Stimulated activated CD4-positive, alpha-beta T cell treated with anti-CD3 and anti-CD28 coated beads, Interleukin-4, amount 100 ng/mL, for 1 hour (primary cell): ENCODE results near the gene MAFF.
"Not testable (repeated sequence)": the region's sequence is repeated elsewhere in the genome, so short reads cannot be mapped to it uniquely, and the experiment has no call there.

Source experiments
- DNase-seq: peaks from one replicate; pipeline ENCODE4 v3.0.0-alpha.2; 2020

Gene MAFF

DNA sequence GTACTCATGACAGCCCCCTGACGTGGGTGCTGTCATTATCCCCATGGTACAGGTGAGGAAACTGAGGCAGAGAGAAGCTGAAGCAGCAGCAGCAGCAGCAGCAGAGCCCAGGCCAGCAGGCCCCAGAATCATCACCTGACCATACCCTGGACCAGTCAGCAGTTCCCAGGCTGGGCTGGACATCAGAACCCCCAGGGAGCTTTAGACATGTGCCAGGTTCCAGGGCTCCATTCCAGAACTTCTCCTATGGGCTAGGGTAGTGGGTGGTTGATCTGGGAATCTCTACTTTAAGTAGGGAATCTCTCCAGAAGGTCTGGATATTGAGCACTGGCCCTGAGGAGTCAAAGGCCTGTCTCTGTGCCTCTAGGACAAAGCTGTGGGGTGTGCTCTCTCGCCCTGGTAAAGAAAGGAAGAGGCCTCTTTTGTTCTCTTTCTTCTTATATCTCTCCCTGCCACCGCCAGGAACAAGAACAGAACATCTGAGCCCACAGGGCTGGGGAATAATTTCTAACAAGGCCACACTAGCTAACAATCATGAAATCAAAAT, 26.6 kb downstream of the MAFF start:
- DNase-seq, result no peak

GRCh38 chr22:38228873-38229740, 27.3 kb downstream of the MAFF start:
- DNase-seq, result no peak

DNA sequence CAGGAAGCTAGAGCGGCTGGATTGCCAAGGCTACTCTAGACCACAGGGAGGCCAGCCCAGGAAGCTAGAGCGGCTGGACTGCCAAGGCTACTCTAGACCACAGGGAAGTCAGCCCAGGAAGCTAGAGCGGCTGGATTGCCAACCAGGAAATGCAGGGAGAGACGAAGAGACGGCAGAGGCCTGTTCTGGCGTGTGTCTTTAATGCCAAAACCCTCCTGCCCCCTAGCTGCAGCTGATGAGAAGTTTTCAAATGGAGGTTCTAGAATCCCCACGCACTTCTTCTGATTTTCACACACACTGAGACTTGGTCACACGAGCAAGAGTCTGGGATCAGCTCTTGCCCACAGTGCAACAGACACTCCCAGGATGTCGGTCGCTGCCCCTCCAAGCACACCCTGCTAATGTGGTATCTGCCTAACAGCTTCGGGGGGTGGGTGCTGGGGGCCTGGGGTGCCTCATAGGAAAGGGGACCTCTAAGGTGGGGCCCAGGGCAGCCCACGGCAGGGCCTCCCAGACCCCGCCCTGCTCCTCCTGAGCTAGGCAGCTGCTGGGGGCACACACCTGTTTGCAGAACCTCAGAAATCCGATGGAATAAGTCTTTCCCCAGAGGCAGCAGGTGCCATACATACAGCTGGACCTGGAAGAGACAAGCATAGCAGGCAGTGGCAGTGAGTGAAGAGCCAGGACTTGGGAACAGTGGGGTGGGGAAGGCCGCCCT, 28.5 kb downstream of the MAFF start:
- no peak for DNase-seq

- DNase-seq, result no peak
These were observed 29.1 kb downstream of the MAFF start for GRCh38 chr22:38230916-38231315.

DNA sequence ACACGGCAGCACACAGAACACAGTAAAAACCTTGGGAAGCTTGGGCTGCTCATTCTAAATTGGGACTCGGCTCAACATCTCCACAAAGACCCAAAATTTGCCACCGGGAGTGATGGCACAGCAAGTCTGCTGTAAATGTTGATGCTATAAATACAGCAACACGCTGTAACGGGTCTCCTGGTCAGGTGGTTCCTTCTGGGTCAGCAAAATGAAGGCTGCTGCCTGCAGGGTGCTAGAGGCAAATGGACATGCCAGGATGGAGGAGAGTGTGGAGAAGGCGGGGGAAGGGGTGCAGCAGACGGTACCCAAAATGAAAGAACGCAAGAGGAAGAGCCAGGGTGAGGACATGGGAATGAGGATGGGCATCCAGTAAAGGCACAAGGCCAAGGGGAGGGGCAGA, 30.4 kb downstream of the MAFF start:
- no peak for DNase-seq

GRCh38 chr22:38233427-38233826, 31.6 kb downstream of the MAFF start:
- no peak for DNase-seq

DNA sequence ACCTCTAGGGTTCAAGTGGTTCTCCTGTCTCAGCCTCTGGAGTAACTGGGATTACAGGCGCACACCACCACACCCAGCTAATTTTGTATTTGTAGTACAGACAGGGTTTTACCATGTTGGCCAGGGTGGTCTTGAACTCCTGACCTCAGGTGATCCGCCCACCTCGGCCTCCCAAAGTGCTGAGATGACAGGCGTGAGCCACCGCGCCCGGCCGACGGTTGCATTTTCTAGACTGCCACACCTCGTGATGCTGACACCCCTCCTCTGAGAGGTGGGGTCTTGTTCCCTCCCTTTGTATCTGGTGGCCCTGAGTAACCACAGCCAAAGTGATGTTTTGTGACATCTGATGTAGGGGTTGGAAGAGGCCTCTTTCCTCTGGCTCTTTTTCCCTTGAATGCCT, 32.1 kb downstream of the MAFF start:
- DNase-seq, result not testable (repeated sequence)

DNA sequence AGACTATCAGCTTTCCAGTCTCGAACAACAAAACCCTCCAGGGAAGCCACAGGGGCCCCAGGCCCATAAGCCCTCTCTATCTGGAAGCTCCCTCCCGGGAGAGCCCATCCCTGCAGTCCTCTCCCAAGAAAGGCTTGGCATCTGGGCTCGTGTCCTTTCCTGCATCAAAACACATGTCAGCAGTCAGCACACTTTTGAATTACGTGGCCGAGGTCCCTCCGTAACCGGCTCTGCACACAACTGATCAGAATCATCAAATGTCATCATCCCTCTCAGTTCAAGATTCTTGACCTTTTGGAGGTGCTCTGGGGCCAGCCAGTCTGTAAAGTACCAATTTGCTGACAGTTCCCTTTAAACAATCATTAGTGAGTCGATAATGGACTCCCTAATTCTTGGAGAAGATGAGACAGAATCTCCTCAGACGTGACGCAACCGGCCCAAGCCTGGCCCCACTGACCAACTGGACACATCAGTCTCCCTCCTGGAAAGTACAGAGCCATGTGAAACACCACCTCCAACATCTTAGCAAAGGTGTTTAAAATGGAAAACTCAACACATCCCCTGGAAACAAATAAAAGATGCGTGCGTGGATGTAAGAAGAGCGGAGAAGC, 33.6 kb downstream of the MAFF start:
- no peak for DNase-seq

GRCh38 chr22:38236786-38237185, 35.0 kb downstream of the MAFF start:
- no peak for DNase-seq

DNA sequence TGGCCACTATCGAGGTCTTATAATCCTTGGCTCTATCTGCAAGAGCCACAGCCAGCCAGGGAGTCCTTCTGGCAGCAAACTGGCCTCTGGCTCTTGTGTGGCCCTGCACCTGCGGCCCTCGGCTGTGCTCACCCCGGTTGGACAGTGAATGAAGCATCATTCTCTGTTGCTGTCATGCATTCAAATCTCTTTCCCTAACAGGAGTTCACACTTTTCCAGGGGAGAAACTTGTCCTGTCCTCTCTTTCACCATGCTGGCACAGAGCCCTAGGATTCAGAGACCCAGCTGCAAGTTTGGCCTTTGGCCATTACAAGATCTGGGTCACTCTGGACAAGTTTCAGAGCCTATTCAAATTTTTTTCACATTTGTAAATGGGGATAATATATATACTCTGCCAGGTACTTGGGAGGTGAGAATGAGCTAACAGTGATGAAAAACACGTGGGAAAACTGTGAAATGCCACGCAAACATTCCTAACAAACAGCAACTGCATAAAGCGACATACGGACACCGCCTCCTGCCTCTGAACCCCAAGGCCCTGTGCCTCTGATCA, 36.8 kb downstream of the MAFF start:
- no peak for DNase-seq

DNA sequence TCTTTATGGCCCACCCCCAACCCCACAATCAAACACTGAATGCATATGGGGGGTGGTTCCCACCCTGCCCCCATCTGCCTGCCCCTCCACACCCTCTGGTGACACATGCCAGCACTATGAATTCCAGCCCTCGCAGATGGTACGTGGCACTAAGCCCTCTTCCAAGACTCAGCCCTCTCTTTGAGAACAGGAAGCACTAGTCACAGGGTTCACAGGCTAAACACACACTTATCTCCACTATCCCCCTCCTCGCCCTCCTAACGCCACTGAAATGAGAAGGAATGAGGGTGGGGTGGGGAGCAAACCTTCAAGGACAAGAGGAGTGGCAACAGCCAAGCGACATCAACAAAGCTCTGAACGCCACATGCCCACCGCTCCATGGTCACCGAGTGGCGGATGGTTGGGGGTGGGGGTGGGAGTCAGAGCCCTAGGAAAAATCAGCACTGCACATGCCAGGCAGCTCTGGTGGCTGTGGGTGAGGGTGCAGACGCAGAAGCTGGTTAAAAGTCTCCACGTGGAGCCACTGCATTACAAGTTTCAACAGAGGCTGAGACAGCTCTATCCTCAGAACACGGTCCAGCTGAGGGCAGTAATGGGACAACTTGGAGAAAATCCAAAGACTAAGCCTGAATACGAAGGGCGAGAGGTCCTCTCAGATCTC, 37.4 kb downstream of the MAFF start:
- no peak for DNase-seq

DNA sequence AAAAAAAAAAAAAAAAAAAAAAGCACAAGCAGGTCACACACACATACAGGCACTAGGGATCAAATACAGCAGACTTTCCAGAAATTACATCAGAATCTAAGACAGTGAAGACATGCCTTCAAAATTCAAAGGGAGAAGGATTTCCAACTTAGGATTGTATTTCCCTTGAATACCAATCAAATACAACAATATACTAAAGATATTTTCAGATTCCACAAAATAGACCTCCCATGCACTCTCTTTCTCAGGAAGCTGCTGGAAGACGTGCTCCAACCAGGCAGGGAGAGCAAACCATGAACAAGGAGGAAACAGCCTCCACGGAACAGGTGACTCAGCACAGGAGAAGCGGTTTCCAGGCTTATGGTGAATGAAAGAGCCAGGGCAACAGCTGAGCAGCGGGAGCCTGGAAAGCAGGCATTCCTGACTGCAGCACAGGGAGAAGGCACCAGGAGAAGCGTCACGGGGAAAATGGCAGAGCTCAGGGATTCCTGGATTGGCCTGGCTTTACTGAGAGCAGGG, 39.0 kb downstream of the MAFF start:
- no peak for DNase-seq

- no peak for DNase-seq
These were observed 41.4 kb downstream of the MAFF start for GRCh38 chr22:38243007-38243765.

DNA sequence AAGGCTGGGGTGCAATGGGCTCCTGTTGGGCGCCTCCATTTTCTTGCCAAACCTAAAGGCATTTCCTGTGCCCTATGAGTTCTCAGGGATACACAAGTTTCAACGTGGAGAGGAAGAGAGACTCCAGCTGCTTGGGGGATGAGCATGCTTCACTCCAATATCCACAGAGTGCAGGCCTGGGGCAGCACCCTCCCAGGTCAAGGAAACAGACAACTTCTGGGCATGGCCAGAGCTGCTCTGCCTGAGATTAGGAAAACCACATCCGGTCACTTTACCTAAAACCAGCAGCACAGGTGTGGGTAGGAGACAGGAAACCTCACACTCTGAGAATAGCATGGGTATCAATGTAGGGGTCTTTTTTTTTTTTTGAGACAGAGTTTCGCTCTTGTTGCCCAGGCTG, 42.3 kb downstream of the MAFF start:
- no peak for DNase-seq

GRCh38 chr22:38246046-38246658, 44.4 kb downstream of the MAFF start:
- no peak for DNase-seq

GRCh38 chr22:38246692-38247091, 44.9 kb downstream of the MAFF start:
- DNase-seq, result no peak

- no peak for DNase-seq
These were observed 45.9 kb downstream of the MAFF start for GRCh38 chr22:38247713-38248112.

DNA sequence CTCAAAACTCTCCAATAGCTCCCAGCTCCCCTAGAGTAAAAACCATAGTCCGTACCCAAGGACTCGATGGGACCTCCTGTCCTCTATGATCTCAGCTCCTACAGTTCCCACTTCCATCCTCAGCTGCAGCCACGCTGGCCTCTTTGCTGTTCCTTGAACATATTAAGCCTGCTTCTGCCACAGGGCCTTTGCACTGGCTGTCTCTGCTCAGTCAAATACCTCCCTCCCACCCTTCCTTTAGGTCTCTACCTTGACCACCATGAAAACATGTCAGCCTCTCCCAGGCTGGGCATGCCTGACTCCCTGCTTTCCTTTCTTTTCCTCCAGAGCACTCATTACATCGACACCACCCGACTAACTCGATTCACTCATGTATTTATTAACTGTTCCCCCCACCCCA, 46.5 kb downstream of the MAFF start:
- DNase-seq, result no peak

GRCh38 chr22:38249301-38249700, 47.5 kb downstream of the MAFF start:
- no peak for DNase-seq

DNA sequence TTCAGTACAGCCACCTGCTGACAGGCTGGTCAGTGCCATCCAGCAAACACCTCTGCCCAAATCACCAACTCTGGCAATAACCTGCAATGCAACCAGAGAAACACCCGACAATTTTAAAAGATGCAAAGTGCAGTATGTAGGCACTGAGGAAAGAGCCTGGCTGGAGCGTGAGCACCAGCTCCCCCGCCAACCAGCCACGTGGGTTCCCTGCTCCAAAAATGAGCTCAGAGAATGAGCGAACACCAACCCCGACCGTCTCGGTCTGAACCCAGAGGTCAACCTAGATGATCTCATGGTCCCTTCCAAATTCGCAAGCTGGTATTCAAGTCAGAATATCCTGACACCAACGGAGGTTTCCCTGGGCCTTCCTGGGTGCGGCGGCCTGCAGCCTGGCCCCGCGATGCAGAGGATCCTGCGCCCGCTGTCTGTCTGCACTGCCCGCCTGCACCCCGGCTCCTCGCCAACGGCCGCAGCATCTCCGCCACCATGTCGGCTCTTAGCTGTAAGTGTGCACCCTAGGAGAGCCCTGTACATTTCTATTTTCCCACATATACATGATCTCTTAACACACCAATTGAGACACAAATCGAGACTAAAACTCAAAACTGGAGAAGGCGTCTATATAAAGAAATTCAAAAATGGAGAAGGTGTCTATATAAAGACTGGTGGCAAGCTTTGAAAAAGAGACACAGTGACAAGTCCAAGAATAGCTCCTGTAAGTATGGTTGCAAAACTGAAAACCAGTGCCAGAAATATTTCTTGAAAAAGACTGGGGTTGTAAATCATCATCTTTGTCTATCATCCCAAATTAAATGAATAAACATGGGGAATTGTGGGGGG, 48.2 kb downstream of the MAFF start:
- DNase-seq, result no peak
